HG03280 (cell line): Measurements from ENCODE around the gene LRRC4.

ENCODE experiments used
- ATAC-seq: cut with Tn5 transposase; IDR thresholded peaks from one replicate; pipeline ENCODE4 v1.9.1; 2021; ENCODE audit warnings: mild to moderate bottlenecking, moderate library complexity; ENCODE audit not compliant: unreplicated experiment

LRRC4 gene

GRCh38 chr7:128032605-128033235, 1.5 kb upstream of the LRRC4 start:
- ATAC-seq = no peak

- ATAC-seq = peak; percentile 59
Observed at GRCh38 chr7:128031901-128032604, 816 bp upstream of the LRRC4 start.

- ATAC-seq = no peak
Observed at GRCh38 chr7:128030263-128030653, 979 bp downstream of the LRRC4 start.

GRCh38 chr7:128029405-128029995, 1.7 kb downstream of the LRRC4 start:
- no peak for ATAC-seq

GRCh38 chr7:128027485-128027980, 3.7 kb downstream of the LRRC4 start:
- no peak for ATAC-seq

GRCh38 chr7:128026551-128026950, 4.7 kb downstream of the LRRC4 start:
- ATAC-seq = no peak

GRCh38 chr7:128025819-128026218, 5.4 kb downstream of the LRRC4 start:
- ATAC-seq = no peak

GRCh38 chr7:128025380-128025779, 5.9 kb downstream of the LRRC4 start:
- ATAC-seq = no peak

- ATAC-seq = no peak
Observed at GRCh38 chr7:128024151-128024550, 7.1 kb downstream of the LRRC4 start.

- no peak for ATAC-seq
Observed at GRCh38 chr7:128022631-128023532, 8.4 kb downstream of the LRRC4 start.

- ATAC-seq = no peak
Observed at GRCh38 chr7:128021366-128021765, 9.9 kb downstream of the LRRC4 start.

- no peak for ATAC-seq
Observed at GRCh38 chr7:128020159-128020558, 11.1 kb downstream of the LRRC4 start.

GRCh38 chr7:128019288-128019687, 11.9 kb downstream of the LRRC4 start:
- no peak for ATAC-seq

GRCh38 chr7:128017862-128018845, 13.1 kb downstream of the LRRC4 start:
- no peak for ATAC-seq

- no peak for ATAC-seq
Observed at GRCh38 chr7:128017460-128017859, 13.8 kb downstream of the LRRC4 start.

GRCh38 chr7:128014811-128015210, 16.4 kb downstream of the LRRC4 start:
- ATAC-seq = no peak

- ATAC-seq = no peak
Observed at GRCh38 chr7:128011131-128011661, 20.0 kb downstream of the LRRC4 start.

GRCh38 chr7:128010391-128011127, 20.7 kb downstream of the LRRC4 start:
- no peak for ATAC-seq

GRCh38 chr7:128008744-128009143, 22.5 kb downstream of the LRRC4 start:
- ATAC-seq = no peak
